ENCODE results near the gene ONECUT1.

GRCh38 chr15:52732551-52732950 is 57.6 kb downstream of the ONECUT1 start:
- TF ChIP-seq EZH2 (IDR thresholded peaks at IDR 0.05; ENCODE audit: borderline replicate concordance, low read length) (no peak), CTCF (IDR thresholded peaks at IDR 0.05; ENCODE audit: low read length) (no peak)

All from OCI-LY1 (cell line).